ENCODE results near the gene KCNMB1.

GRCh38 chr5:170405817-170406216 lies 16.6 kb upstream of the KCNMB1 start:
- TF ChIP-seq, protein P1, sequence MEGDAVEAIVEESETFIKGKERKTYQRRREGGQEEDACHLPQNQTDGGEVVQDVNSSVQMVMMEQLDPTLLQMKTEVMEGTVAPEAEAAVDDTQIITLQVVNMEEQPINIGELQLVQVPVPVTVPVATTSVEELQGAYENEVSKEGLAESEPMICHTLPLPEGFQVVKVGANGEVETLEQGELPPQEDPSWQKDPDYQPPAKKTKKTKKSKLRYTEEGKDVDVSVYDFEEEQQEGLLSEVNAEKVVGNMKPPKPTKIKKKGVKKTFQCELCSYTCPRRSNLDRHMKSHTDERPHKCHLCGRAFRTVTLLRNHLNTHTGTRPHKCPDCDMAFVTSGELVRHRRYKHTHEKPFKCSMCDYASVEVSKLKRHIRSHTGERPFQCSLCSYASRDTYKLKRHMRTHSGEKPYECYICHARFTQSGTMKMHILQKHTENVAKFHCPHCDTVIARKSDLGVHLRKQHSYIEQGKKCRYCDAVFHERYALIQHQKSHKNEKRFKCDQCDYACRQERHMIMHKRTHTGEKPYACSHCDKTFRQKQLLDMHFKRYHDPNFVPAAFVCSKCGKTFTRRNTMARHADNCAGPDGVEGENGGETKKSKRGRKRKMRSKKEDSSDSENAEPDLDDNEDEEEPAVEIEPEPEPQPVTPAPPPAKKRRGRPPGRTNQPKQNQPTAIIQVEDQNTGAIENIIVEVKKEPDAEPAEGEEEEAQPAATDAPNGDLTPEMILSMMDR (IDR thresholded peaks at IDR 0.05): no peak
- no peak for TF ChIP-seq POLR2A (IDR thresholded peaks at IDR 0.05)
